GM18907 (cell line): ENCODE results near the gene TBC1D22A.

Experiments
- ATAC-seq: cut with Tn5 transposase; IDR thresholded peaks from one replicate; pipeline ENCODE4 v1.9.1; 2021; ENCODE audit warnings: mild to moderate bottlenecking, moderate library complexity; ENCODE audit not compliant: unreplicated experiment

Gene TBC1D22A

GRCh38 chr22:46752286-46752987, 10.0 kb upstream of the TBC1D22A start:
- no peak for ATAC-seq

- ATAC-seq = no peak
Observed at GRCh38 chr22:46752988-46753310, 9.5 kb upstream of the TBC1D22A start.

- ATAC-seq = no peak
Observed at GRCh38 chr22:46753360-46753759, 9.1 kb upstream of the TBC1D22A start.

GRCh38 chr22:46753761-46754109, 8.7 kb upstream of the TBC1D22A start:
- ATAC-seq = no peak

GRCh38 chr22:46754110-46754799, 8.2 kb upstream of the TBC1D22A start:
- ATAC-seq = no peak

- ATAC-seq = no peak
Observed at GRCh38 chr22:46754826-46755225, 7.6 kb upstream of the TBC1D22A start.

GRCh38 chr22:46755525-46755924, 6.9 kb upstream of the TBC1D22A start:
- ATAC-seq = no peak

- no peak for ATAC-seq
Observed at GRCh38 chr22:46756097-46756496, 6.4 kb upstream of the TBC1D22A start.

GRCh38 chr22:46757104-46757503, 5.3 kb upstream of the TBC1D22A start:
- no peak for ATAC-seq

GRCh38 chr22:46758121-46758520, 4.3 kb upstream of the TBC1D22A start:
- no peak for ATAC-seq

GRCh38 chr22:46758867-46759290, 3.6 kb upstream of the TBC1D22A start:
- no peak for ATAC-seq

GRCh38 chr22:46761017-46761416, 1.4 kb upstream of the TBC1D22A start:
- no peak for ATAC-seq

GRCh38 chr22:46761539-46762237, 762 bp upstream of the TBC1D22A start:
- ATAC-seq = no peak

GRCh38 chr22:46763051-46763705, 728 bp downstream of the TBC1D22A start:
- peak; percentile 57 for ATAC-seq

- ATAC-seq = no peak
Observed at GRCh38 chr22:46764140-46764680, 1.8 kb downstream of the TBC1D22A start.

GRCh38 chr22:46764779-46765485, 2.5 kb downstream of the TBC1D22A start:
- ATAC-seq = no peak

GRCh38 chr22:46766611-46767010, 4.2 kb downstream of the TBC1D22A start:
- no peak for ATAC-seq

GRCh38 chr22:46767249-46767985, 5.0 kb downstream of the TBC1D22A start:
- ATAC-seq = no peak

GRCh38 chr22:46769191-46769675, 6.8 kb downstream of the TBC1D22A start:
- no peak for ATAC-seq

GRCh38 chr22:46769706-46770105, 7.3 kb downstream of the TBC1D22A start:
- no peak for ATAC-seq
